DMS53 (cell line): Measurements from ENCODE around the gene TOP3B.

ENCODE experiments used
- DNase-seq: peaks from one replicate; lab custom pipeline; 2025; lab: John Stamatoyannopoulos, UW

The TOP3B gene

GRCh38 chr22:21982338-21982965 lies at the start of gene TOP3B:
Gene TOP3B (minus strand): TSS chr22:21982787. CDS start chr22:21975709, 7,078 bp downstream.
- peak; percentile 77 for DNase-seq

- DNase-seq, result no peak
These were observed 48.8 kb upstream of the TOP3B start for GRCh38 chr22:22031183-22031945.

GRCh38 chr22:22030493-22031182 lies 48.1 kb upstream of the TOP3B start:
- DNase-seq, result peak; percentile 42

- DNase-seq, result no peak
These were observed 45.4 kb upstream of the TOP3B start for GRCh38 chr22:22027955-22028354.

- DNase-seq, result no peak
These were observed 43.7 kb upstream of the TOP3B start for GRCh38 chr22:22026157-22026831.

GRCh38 chr22:22025320-22026156 lies 43.0 kb upstream of the TOP3B start:
- no peak for DNase-seq

- DNase-seq, result no peak
These were observed 41.9 kb upstream of the TOP3B start for GRCh38 chr22:22024440-22024839.

- DNase-seq, result no peak
These were observed 41.1 kb upstream of the TOP3B start for GRCh38 chr22:22023581-22024137.

GRCh38 chr22:22022947-22023534 lies 40.5 kb upstream of the TOP3B start:
- no peak for DNase-seq

- DNase-seq, result no peak
These were observed 39.8 kb upstream of the TOP3B start for GRCh38 chr22:22022255-22022840.

- DNase-seq, result no peak
These were observed 38.7 kb upstream of the TOP3B start for GRCh38 chr22:22021162-22021750.

- DNase-seq, result no peak
These were observed 37.9 kb upstream of the TOP3B start for GRCh38 chr22:22020425-22020852.

GRCh38 chr22:22019659-22020424 lies 37.3 kb upstream of the TOP3B start:
- no peak for DNase-seq

GRCh38 chr22:22018825-22019658 lies 36.5 kb upstream of the TOP3B start:
- DNase-seq, result no peak

- no peak for DNase-seq
These were observed 33.0 kb upstream of the TOP3B start for GRCh38 chr22:22015631-22016030.

GRCh38 chr22:22014285-22014659 lies 31.7 kb upstream of the TOP3B start:
- DNase-seq, result no peak

GRCh38 chr22:22013559-22014284 lies 31.1 kb upstream of the TOP3B start:
- DNase-seq, result no peak

GRCh38 chr22:22011964-22012363 lies 29.4 kb upstream of the TOP3B start:
- no peak for DNase-seq
